Endothelial cell (in vitro differentiated cells): ENCODE measurements around the gene GNB5. TPM values are rescaled to one million over a fixed set of nuclear protein-coding genes. Genes with fewer than 3 reads are reported as not detected.
A peak's percentile ranks its signal among the peaks of the same experiment; 100 is the strongest.

Experiments used
- DNase-seq: peaks from one replicate; pipeline ENCODE4 v3.0.0; 2021; ENCODE audit warnings: low spot score
- H3K27ac Mint-ChIP-seq: one replicate; pipeline ENCODE4 v1.8.0; 2021; ENCODE audit warnings: mixed read lengths, inconsistent platforms; ENCODE audit not compliant: unreplicated experiment
- H3K27me3 Mint-ChIP-seq: one replicate; pipeline ENCODE4 v1.8.0; 2021; ENCODE audit warnings: mild to moderate bottlenecking, moderate library complexity, mixed read lengths, inconsistent platforms; ENCODE audit not compliant: unreplicated experiment
- H3K36me3 Mint-ChIP-seq: one replicate; pipeline ENCODE4 v1.8.0; 2021; ENCODE audit warnings: mild to moderate bottlenecking, low read depth, mixed read lengths, inconsistent platforms; ENCODE audit not compliant: unreplicated experiment
- H3K4me1 Mint-ChIP-seq: one replicate; pipeline ENCODE4 v1.8.0; 2021; ENCODE audit warnings: mild to moderate bottlenecking, mixed read lengths, inconsistent platforms; ENCODE audit not compliant: unreplicated experiment
- H3K4me3 Mint-ChIP-seq: one replicate; pipeline ENCODE4 v1.8.0; 2021; ENCODE audit warnings: mild to moderate bottlenecking, mixed read lengths, inconsistent platforms; ENCODE audit not compliant: unreplicated experiment
- H3K9me3 Mint-ChIP-seq: one replicate; pipeline ENCODE4 v1.8.0; 2021; ENCODE audit warnings: mixed read lengths, inconsistent platforms; ENCODE audit not compliant: unreplicated experiment
- CTCF ChIP-seq: fragments of 200-600 bp; sonication (generic); IDR thresholded peaks from one replicate; pipeline ENCODE4 v1.5.0; 2021; ENCODE audit warnings: antibody characterized with exemption; ENCODE audit not compliant: unreplicated experiment
- total RNA-seq: library from RNA; stranded (reverse); fragmentation: NEBNext Ultra II Directional; extraction: Animal tissue kit (Norgen Biotek cat#: 25700); gene quantifications from one replicate; pipeline ENCODE4 v1.2.1, GENCODE V29; 2021; ENCODE audit not compliant: unreplicated experiment

The GNB5 gene
- total RNA-seq, 1 donor from 2014 or later = 11.7 TPM

DNA sequence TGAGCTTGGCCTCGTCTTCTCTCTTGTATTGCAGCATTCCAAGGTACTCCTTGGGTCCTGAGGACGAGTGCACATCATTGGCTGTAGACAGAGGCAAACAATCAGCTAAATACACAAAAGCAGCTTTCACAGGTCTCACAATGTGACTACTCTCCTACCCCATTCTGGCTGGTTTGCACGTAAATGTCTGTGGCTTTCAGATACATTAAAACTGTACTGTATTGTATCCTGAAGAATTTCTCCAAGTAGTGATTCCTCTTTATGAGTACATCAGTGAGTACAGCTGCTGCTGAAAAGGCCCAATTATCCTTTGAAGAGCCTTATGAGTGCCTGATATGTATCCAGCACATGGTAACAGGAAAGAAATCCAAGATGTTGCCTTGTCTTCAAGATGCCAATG lies 22.0 kb upstream of the GNB5 start:
- H3K9me3 Mint-ChIP-seq = no peaks in the 10 kb centered on the region
- TF ChIP-seq CTCF = no peak
- H3K27ac Mint-ChIP-seq = no peak overlapping the region
- H3K36me3 Mint-ChIP-seq = peaks cover 30% of the 10 kb centered on the region
- H3K4me3 Mint-ChIP-seq = no peak overlapping the region
- no peak for DNase-seq
- peaks cover 5% of the 10 kb centered on the region for H3K27me3 Mint-ChIP-seq
- H3K4me1 Mint-ChIP-seq = peaks cover 7% of the 10 kb centered on the region

DNA sequence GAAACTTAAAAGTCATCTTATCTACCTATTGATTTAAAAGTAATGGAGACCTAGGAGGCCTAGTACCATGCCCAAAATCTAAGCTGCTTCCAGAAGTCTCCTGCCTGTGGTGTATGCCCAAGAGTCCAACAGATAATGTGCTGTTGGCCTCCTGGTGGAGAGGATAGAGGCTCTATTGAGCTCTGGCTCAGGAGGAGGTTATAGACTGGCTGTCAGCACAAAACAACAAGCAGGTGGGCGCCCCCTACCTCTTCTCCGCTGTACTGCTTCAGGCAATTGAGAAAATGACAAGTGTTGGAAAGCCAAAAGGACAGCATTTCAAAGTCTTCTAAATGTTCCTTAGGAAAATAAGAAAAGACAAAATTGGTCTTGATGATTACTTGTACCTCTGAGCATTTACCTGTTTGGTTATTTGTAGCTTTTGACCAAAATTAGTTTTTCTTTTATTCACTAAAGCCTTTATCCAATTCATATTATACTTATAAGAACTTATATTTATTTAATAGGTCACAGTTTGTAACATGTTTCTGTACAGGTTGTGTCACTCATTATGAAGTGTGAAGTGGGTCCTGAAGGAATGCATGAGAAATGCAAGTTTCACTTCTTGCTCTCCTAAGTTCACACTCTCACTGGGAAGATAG lies 17.2 kb upstream of the GNB5 start:
- Mint-ChIP-seq H3K9me3 (no peaks in the 10 kb centered on the region), H3K36me3 (peaks cover 25% of the 10 kb centered on the region), H3K4me3 (no peak overlapping the region)

DNA sequence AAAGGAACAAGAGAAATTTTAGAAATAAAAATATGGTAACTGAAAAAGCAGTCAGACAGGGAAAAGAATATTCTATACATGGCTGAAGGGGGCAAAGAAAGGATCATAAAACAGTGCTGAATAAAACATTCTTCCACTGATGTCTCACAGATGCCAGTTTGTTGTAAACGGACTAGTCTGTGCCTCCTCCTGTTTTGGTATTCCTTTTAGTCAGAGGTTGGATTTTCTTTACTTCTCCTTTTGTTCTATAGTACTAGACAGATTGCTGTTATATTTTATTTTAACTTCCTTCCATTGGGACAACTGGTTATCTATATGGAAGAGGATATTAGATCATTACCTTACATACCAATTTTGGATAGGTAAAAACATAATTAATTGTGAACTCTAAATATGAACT lies 16.0 kb upstream of the GNB5 start:
- H3K27ac Mint-ChIP-seq = no peak overlapping the region

More for the DNA sequence above, 17.2 kb upstream of the GNB5 start:
- peak; percentile 92 for TF ChIP-seq CTCF
- no peaks in the 10 kb centered on the region for H3K27me3 Mint-ChIP-seq
- peak; percentile 84 for DNase-seq
- peaks cover 7% of the 10 kb centered on the region for H3K4me1 Mint-ChIP-seq
- no peak overlapping the region for H3K27ac Mint-ChIP-seq

DNA sequence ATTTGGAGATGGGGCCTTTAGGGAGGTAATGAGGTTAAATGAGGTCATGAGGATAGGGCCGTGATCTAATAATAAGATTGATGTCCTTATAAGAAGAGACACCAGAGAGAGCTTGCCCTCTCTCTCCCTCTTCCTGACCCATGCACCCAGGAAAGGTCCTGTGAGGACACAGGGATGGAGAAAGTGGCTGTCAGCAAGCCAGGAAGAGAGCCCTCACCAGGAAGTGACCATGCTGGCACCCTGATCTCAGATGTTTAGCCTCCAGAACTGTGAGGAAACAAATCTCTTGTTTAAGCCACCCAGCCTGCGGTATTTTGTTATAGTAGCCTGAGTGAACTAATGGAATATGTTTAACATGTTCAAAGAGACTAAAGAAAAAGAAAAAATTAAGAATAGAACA lies 15.3 kb upstream of the GNB5 start:
- no peaks in the 10 kb centered on the region for H3K27me3 Mint-ChIP-seq
- H3K36me3 Mint-ChIP-seq = peaks cover 13% of the 10 kb centered on the region
- TF ChIP-seq CTCF = no peak
- no peaks in the 10 kb centered on the region for H3K9me3 Mint-ChIP-seq
- no peak for DNase-seq
- H3K27ac Mint-ChIP-seq = no peak overlapping the region
- H3K4me3 Mint-ChIP-seq = no peak overlapping the region
- peaks cover 7% of the 10 kb centered on the region for H3K4me1 Mint-ChIP-seq

More for the DNA sequence above, 16.0 kb upstream of the GNB5 start:
- Mint-ChIP-seq H3K27me3 (no peaks in the 10 kb centered on the region), H3K36me3 (peaks cover 18% of the 10 kb centered on the region), H3K4me3 (no peak overlapping the region), H3K9me3 (no peaks in the 10 kb centered on the region), H3K4me1 (peaks cover 7% of the 10 kb centered on the region)
- no peak for TF ChIP-seq CTCF
- DNase-seq = no peak

DNA sequence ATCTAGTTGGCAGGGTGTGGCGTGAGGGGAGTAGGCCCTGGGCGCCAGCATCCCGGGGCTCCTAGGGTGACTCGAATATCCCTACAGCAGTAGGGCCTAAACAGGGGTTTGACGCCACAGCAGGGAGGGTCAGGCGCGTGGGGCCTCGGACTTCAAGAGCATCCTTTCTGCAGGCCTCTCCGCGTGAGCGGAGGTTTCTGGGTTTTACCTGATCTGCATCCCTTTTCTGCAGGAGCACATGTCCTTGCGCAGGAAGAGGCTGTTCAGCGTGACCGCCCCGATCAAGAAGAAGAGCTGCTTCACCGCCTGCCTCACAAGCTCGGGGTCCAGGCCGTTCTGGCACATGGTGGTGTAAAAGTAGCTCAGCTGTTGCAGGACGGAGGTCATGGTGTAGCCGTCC lies 13.5 kb upstream of the GNB5 start:
- DNase-seq = no peak
- H3K9me3 Mint-ChIP-seq = no peaks in the 10 kb centered on the region
- H3K4me3 Mint-ChIP-seq = no peak overlapping the region
- peaks cover 9% of the 10 kb centered on the region for H3K36me3 Mint-ChIP-seq
- no peak overlapping the region for H3K27ac Mint-ChIP-seq
- peaks cover 7% of the 10 kb centered on the region for H3K4me1 Mint-ChIP-seq
- no peaks in the 10 kb centered on the region for H3K27me3 Mint-ChIP-seq
- no peak for TF ChIP-seq CTCF
